ENCODE data around the gene PDE2A.
A peak's percentile ranks its signal among the peaks of the same experiment; 100 is the strongest.

Gene PDE2A

DNA sequence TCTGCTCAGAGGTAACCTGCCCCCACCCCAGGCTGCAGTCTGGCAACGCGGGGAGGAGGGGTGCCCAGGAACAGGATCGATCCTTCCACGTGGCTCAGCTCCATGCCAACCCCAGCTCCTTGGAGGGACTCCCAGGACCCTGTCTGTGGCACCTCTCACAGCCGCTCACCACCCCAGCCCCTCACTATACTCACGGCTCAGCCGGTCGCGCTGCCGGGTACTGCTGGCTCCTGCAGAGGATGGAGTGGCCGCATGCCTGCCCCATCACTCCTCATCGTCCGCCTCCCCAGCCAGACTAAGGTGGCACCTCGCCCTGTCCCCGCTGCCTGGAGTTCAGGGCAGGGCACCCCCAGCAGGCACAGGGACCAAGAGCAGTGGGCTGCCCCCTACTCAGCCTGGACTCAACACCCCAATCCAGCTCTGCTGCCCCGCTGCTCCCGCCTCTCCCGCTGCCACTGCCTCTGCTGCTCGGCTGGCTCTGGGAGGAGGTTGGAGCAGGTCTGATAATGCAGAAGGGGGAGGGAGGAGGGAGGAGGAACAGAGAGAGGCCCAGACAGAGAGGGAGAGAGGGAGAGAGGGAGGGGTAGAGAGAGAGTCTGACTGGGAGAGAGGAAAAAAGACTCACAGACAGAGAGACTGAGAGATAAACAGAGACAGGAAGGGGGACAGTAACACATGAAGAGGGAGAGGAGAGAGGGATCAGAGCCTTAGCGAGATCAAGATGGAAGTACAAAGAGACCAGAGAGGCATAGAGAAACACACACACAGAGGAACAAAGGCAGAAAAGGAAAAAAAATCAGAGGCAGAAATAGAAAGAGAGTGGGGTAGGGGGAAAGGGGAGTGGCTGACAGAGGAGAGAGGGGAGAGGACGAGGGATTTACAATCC lies at the start of gene PDE2A:
TSS of gene PDE2A (minus strand) at position 480 of the 886 bp plus-strand sequence. CDS start at position 265, 215 bp downstream.
- DNase-seq: no peak

DNA sequence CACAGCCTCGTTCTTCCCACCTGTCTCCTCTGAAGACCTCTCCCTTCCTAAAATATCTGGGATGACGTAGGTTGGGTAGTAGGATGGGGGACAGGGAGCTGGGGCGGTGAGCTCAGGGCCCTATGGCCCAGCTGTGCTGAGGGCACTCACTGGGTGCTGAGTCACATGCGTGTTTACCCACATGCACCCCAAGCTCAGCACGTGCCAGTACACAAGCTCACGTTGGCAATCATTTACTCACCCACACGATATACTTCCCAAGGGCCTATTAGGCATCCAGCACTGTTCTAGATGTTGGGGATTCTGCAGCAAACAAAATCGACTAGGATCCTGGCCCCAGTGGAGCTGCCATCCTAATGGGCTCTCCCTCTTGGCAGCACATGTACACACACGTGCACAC lies 49.3 kb upstream of the PDE2A start:
- DNase-seq: no peak

DNA sequence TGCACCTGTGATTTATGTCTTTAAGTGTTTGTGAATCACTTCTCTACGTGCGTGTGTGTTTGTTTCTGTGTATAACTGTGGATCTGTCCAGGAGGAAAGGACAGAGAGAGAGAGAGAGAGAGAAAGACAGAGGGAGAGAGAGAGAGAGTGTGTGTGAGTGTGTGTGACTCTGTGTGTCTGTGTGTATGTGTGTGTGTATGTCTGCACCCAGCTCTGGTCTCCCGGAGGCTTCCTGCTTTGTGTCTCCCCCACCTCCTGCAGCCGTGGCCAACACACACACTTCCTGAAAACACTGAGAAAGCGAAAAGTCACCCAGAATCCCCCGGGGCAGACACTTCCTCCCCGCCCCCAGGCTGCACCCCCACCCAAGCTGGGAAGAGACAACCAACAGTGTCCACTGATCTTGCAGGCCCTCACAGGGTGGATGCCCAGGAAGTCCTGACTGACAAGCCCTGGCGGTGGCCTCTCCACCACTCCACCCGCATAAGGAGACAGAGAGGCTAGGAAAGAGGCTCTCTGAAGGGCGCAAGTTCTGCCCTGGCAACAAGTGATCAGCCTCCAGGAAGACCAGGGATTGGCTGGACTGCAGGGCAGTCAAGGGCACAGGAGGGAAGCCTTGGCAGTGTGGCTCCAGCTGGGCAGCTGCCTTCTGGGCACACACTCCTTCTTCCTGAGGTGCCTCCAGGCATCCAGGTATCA lies 48.0 kb upstream of the PDE2A start:
- DNase-seq: peak; percentile 82 to 87

- no peak for DNase-seq
Measured at GRCh38 chr11:72721689-72722049, 47.4 kb upstream of the PDE2A start.

DNA sequence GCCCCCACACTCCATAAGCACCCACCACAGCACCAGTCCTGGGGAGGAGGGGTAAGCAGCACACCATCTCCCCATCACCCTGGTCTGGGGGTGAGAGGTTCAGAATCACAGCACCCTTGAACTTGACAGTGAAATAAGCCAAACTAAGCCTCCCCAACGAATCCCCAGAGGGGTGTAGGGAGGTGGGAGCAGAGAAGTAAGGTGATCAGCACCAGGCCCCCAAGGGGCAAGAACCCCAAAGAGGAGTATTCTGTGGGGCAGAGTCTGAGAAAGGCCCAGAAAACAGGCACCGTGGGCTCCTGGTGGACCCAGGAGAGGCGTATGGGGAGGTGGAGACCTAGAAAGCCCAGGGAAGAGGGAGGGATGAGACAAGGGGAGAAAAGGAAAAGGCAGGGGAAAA lies 47.1 kb upstream of the PDE2A start:
- DNase-seq: no peak

GRCh38 chr11:72720784-72721183 lies 46.6 kb upstream of the PDE2A start:
- no peak for DNase-seq

DNA sequence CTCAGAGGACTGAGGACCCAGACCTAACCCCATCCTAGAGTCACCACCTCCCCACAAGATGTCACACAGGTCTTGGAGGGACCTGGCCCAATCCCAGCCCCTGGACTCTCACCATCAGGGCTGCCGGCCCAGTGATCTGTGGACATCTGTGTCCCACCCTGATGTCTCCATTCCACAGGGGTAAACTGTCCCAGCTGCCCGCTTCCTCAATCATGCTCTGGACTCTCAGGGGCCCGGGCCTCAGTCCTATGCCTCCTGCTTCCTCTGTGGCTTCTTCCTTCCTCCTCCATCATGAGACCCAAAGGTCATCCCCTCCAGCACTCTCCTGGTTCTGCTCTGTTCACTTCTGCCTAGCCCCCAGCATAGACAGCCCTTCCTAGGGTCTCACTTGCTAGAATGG lies 45.8 kb upstream of the PDE2A start:
- DNase-seq: no peak

- DNase-seq: no peak
Measured at GRCh38 chr11:72719551-72719950, 45.3 kb upstream of the PDE2A start.

DNA sequence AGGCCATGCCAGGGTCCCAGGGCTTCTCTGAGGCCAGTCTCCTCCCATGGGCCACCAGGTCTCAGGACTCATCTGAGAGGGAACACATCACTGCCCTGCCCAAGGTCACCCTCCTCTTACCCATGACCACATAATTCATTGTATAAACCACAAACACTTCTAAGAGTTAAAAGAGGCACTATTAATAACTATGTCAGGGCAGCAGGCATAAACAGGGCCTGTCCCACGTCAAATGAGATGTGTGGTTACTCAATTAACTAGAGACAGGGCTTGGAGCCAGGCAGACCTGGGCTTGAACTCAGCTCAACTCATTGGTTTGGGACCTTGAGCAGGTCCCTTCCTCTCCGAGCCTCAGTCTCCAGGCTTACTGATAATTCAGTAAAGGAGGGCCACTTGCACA lies 44.9 kb upstream of the PDE2A start:
- DNase-seq: no peak

GRCh38 chr11:72718101-72718501 lies 43.9 kb upstream of the PDE2A start:
- no peak for DNase-seq

DNA sequence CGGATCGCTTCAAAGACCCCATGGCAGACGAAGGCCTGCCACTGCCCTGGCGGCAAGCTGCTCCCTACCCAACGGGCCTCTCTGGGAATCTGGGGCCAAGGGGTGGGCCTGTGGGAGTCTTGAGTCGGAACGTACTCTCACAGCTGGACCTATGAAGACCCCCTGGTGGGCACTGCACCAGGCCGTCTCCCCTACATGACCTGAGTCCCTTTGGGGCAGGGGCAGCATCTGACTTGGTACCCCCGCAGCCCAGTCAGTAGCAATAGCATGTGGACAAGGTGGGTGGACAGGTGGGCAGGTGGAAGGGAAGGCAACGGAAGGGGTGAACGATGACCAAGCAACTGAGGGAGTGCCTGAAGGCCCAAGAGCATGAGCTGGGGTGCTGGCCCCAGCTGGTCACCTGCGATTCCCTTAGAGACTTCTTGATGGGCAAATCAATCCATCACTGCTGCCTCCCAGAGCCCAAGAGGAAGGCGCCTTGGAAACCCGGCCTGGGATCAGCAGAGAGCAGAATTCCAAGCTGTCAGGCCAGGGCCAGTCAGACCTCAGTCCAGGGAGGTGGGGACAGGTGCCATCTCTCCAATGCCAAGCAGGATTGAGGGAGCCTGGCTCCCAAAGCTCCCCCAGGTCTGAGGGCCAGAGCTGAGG lies 42.7 kb upstream of the PDE2A start:
- DNase-seq: no peak

DNA sequence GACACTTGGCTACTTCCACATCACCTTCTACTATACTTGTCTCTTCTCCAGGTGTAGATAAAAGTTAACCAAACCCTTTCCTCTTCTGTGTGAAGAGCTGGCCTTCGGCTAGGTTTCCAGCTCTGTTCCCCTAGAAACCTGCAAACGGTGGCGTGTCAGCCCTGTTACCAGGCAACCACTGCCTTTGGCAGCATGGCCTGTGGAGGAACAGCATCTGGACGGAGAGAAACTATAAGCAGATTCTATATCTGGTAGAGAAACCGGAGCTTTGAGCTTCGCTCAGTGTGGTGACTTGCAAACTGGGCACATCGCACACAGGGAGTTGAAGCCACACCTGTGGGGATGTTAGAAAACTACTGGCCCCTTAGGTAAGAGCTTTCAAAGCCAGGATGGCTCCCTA lies 42.1 kb upstream of the PDE2A start:
- peak; percentile 26 to 43 for DNase-seq

- no peak for DNase-seq
Measured at GRCh38 chr11:72712841-72713240, 38.6 kb upstream of the PDE2A start.

DNA sequence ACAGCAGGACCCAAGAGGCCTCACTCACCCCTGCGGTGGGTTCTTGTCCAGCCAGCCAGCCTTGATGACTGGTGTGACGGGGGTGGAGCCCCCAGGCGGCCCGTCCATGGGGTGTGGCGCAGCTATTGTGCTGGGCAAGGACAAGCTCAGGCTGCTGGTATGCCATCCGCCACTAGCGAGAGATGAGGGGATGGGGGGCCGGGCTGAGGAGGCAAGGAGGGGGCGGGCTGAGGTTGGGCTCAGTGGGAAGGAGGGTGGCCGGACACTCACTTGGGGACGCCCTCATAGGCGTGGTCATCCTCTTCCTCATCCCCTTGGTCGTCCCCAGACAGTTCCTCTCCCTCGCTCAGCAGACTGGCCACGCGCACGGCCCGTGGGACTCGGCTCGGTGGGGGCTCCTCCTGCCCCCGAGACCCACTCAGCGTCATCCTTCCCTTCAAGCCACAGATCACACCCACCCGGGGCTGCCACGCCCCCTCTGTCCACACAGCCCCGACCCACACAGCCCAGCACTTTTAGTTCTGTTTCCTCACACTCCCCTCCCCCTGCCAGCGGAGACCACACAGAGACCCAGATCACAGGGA lies 38.0 kb upstream of the PDE2A start:
- DNase-seq: no peak

- DNase-seq: no peak
Measured at GRCh38 chr11:72711141-72711540, 36.9 kb upstream of the PDE2A start.

DNA sequence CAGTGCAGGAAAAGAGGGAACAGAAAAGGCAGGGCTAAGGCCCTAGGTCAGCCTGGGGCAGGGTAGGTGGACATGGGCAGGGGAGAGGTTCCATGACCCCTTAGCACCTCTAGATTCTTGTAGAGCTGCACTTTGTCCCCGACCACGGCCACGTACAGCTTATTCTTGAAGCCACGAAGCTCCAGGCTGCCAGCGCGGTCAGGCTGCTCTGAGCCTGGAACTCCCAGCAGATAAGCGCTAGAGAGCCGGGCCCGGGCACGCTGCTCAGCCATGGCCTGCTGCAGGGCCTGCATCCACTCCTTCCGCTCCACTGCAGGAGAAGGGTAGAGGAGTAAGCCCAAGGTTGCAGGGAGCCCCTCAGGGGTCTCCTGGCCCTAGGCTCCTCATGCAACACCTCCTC lies 36.1 kb upstream of the PDE2A start:
- DNase-seq: no peak

- DNase-seq: no peak
Measured at GRCh38 chr11:72709478-72710238, 35.4 kb upstream of the PDE2A start.

- no peak for DNase-seq
Measured at GRCh38 chr11:72707032-72707431, 32.8 kb upstream of the PDE2A start.

GRCh38 chr11:72706579-72706978 lies 32.4 kb upstream of the PDE2A start:
- DNase-seq: no peak

- no peak for DNase-seq
Measured at GRCh38 chr11:72705442-72706365, 31.5 kb upstream of the PDE2A start.

DNA sequence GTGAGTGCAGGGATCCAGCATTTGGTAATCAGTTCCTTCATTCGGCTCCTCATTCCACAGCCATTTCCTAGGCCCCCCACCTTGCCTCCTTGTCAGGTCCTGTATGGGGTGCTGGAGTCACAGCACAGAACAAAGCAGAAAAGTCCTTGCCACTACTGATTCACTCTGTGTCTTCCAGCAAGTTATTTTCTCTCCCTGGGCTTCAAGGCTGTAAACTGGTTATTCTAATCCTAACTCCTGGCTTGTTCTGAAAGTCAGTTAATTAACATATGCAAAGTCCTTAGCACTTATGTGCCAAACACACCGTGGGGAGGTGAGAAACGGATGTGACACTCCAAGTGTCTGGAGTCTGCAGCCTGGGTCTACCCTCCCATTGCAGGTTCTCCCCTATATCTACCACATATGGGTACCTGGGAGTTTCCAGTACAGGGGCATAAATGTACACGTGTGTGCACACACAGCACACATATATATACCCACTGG lies 30.6 kb upstream of the PDE2A start:
- no peak for DNase-seq

Measured in NCI-H2081 (cell line).